Stimulated activated CD4-positive, alpha-beta T cell treated with anti-CD3 and anti-CD28 coated beads, Interleukin-12 subunit alpha, Interleukin-12 subunit beta, amount 100 ng/mL, for 48 hours (primary cell): ENCODE results near the gene SYNPO.

Experiments
- DNase-seq, 3 donors: peaks; one replicate each; pipeline ENCODE4 v3.0.0-alpha.2; 2020; ENCODE audit warnings: low read depth in 2 of 3, low spot score in 1 of 3

Gene SYNPO

GRCh38 chr5:150625164-150625535, 15.3 kb upstream of the SYNPO start:
- DNase-seq, result no peak

DNA sequence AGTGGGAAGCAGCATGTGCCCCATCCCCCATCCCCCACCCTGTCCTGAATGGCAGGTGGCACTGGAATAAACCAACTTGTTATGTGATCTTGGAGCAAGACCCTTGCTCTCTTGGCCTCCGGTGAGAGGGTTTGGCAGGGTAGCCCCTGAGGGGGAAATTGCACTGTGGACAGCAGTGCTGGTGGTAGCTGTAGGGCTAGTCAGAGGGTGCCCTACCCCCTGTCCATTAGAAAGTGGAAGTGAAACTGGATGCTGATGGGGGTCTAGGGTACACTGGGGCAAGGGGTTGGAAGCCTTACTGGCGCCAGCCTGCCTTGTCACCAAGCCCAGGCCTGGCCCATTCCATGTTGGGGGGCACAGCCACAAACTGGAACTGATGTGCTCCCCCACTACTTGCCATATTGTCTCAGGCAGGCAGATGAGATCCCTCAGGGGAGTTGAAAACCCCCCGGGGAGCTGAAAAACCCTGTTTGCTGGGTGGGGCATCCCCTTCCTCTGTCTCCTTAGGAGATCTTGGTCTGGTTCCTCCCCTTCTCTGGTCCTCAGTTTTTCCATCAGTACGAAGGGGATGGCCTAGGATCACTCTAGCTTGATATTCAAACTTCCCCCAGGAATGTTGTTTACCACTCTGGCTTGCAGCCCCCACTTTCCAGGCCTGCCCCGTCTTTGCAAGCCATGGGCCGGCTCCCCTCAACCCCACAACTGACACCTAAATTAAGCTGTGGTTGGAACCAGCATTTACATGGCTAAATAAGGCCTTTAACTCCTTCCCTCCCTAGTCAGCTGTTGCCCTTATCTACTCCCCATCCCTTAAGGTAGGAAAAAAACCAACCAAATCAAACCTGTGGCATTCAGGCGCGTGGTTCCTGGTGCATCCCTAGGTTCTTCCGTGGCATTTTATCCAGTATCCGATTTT, 14.4 kb upstream of the SYNPO start:
- DNase-seq, result no peak

GRCh38 chr5:150626853-150627276, 13.6 kb upstream of the SYNPO start:
- DNase-seq, result no peak

DNA sequence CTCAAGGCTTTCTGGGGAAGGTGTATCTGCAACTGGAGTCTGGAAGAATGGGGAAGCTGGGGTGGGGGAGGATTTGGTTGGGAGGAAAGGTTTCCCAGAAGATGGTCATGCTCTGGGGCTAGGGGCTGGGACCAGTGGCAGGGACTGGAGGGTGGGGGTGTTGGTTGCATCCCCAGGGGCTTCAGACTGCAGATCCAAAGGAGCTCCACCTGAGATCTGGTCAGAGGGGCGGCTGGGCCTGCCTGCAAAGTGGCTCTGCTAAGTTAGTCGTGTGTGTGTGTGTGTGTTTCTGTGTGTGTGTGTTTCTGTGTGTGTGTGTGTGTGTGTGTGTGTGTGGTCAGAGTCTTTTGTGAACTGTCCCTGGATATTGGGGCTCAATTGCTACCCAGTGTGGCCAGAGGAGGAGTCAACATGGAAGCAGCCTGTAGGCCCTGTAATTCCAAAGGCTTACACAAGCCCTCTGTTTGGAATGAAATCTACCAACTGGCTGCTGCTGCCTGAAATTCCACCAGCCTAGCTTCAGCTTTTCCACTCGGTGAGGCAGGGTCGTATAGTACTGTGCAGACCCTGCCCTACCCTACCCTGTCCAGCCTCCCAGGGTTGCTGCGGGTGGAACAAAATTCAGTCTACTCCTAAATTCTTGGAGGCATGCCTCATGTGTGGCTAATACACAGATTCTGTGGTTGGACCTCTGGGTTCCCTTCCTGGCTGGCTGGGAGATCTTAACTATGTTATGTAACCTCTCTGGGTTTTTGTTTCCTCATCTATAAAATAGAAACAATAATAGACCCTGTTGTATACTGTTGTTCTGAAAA, 12.5 kb upstream of the SYNPO start:
- DNase-seq, result no peak

GRCh38 chr5:150628936-150629485, 11.4 kb upstream of the SYNPO start:
- DNase-seq, result no peak

DNA sequence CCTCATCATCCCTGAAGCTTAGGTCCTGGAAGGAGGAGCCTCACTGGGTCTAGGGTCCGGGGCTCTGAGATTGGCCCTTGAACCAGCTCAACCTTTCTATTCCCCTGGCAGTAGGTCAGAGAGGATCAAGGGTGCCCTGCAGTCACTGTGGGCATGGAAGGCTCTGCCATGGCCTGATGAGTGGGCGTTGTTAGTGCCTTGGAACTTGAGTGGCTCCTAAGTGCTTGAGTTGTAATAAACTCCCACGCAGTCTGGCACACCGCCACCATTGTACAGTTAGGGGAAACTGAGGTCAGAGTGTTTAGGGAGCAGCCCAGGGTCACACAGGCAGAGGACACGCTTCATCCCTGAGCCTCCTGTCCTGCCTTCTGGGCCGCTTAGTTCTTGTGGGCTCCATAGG, 10.4 kb upstream of the SYNPO start:
- DNase-seq, result no peak

DNA sequence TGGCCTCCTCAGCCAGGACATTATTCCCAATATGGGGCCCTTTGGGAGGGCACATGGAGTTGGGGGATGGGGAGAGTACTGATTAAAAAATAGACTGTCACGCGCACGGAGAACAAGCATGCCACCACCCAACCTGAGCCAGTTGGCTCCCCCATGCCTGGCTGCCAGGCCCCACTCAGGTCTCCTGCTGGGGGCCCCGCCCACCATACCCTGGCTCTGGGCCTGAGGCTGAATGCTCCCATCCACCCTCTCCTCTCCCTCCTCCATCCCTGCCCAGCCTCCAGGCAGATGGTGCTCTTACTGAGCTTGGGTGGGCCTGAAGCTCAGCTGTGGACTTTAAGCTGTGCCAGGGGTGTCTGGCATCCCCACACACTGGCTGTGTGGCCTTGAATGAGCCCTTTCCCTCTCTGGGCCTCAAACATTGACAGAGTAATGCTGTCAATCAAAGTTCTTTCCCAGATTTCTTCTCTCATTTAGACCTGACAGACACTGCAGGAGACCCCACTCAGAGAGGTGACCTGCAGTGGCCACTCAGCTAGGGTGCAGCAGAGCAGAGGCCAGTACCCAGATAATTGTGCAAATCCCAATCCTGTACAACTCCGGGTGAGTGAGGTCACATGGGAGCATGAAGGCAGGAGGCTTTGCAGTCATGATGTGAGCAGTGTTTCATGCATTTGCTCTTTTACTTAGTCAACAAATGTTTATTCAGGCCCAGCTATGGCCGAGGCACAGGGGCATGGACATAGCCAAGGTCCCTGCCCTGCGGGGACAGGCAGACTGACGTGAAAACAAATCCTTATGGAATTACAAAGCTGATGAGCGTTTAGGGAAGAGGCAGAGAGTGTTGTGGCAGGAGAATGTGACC, 9.8 kb upstream of the SYNPO start:
- no peak for DNase-seq

- DNase-seq, result no peak
Measured at GRCh38 chr5:150631326-150631701, 9.1 kb upstream of the SYNPO start.

GRCh38 chr5:150632305-150633160, 7.9 kb upstream of the SYNPO start:
- no peak for DNase-seq

- DNase-seq, result no peak
Measured at GRCh38 chr5:150633429-150633828, 7.0 kb upstream of the SYNPO start.

- no peak for DNase-seq
Measured at GRCh38 chr5:150636391-150637244, 3.8 kb upstream of the SYNPO start.

- no peak for DNase-seq
Measured at GRCh38 chr5:150637245-150638052, 3.0 kb upstream of the SYNPO start.

DNA sequence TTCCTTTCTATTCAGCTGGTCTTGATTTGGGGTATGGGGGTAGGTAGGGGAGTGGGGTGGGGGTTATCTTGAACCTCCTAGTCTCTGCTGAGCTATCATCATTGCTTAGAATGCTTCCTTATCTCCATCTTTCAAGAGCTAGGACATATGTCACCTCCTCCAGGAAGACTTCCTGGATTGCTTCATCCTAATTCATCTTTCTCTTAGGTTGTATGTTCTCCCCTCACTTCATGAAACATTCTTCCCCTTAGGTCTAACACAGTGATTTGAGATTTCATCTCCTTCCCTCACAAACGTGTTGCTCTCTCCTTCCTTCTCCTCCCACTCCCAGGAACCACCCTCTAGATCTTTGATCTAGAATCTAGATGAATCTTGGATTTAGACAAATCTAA, 2.4 kb upstream of the SYNPO start:
- DNase-seq, result no peak

- DNase-seq, result no peak
Measured at GRCh38 chr5:150638488-150639376, 1.7 kb upstream of the SYNPO start.

GRCh38 chr5:150639377-150639692, 1.1 kb upstream of the SYNPO start:
- DNase-seq, result no peak

DNA sequence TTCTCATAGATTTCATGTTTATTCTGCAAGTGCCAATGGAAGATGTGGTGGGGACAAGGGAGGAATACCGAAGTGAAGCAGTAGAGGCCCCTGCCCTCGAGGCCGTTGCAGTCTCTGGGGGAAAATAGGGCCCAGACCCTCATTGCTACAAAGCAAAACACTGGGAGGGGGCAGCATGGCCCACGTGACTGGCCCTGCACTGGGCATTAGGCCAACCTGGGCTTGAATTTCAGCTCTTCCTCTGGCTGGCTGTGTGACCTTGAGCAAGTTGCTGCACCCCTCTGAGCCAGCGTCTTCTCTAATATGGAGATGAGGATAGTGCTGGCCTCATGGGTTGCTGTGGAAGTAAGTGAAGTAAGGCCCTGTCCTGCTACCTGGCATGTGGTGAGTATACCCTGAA, 709 bp upstream of the SYNPO start:
- no peak for DNase-seq

GRCh38 chr5:150641006-150641570, 628 bp downstream of the SYNPO start:
- no peak for DNase-seq
